Mesenchymal stem cell (in vitro differentiated cells and primary cell): ENCODE data around the gene PRR5.

ENCODE experiments used
- DNase-seq: peaks from one replicate; pipeline ENCODE4 v3.0.0-alpha.2; 2013
- H2AFZ ChIP-seq: one replicate; pipeline ENCODE4 v1.6.1; 2013; ENCODE audit warnings: low read depth, mild to moderate bottlenecking, control low read depth, inconsistent platforms, low read length, moderate library complexity
- H2AK5ac ChIP-seq: 2 replicates; pipeline ENCODE4 v1.6.1; 2013; ENCODE audit warnings: low read length, moderate library complexity, mild to moderate bottlenecking, inconsistent platforms; ENCODE audit not compliant: severe bottlenecking
- H2BK120ac ChIP-seq: one replicate; pipeline ENCODE4 v1.6.1; 2013; ENCODE audit warnings: low read depth, mild to moderate bottlenecking, inconsistent platforms, low read length, moderate library complexity
- H2BK12ac ChIP-seq, 2 experiments: one replicate each; pipeline ENCODE4 v1.6.1; 2013; ENCODE audit warnings: inconsistent platforms in 2 of 2, low read length in 2 of 2, mild to moderate bottlenecking in 2 of 2, moderate library complexity in 2 of 2, control low read depth in 1 of 2
- H2BK15ac ChIP-seq: one replicate; pipeline ENCODE4 v1.6.1; 2013; ENCODE audit warnings: mild to moderate bottlenecking, low read depth, inconsistent platforms; ENCODE audit not compliant: poor library complexity, severe bottlenecking
- H2BK5ac ChIP-seq: 2 replicates; pipeline ENCODE4 v1.6.1; 2013; ENCODE audit warnings: low read depth, mild to moderate bottlenecking, low read length, control low read depth, inconsistent platforms; ENCODE audit not compliant: poor library complexity, severe bottlenecking
- H3K14ac ChIP-seq, 2 experiments: one replicate each; pipeline ENCODE4 v1.6.1; 2013; ENCODE audit warnings: inconsistent platforms in 2 of 2, low read length in 2 of 2, control low read depth in 1 of 2, mild to moderate bottlenecking in 1 of 2, moderate library complexity in 1 of 2
- H3K18ac ChIP-seq, 2 experiments: one replicate each; pipeline ENCODE4 v1.6.1; 2013; ENCODE audit warnings: inconsistent platforms in 2 of 2, low read length in 2 of 2, control low read depth in 1 of 2, low read depth in 1 of 2, mild to moderate bottlenecking in 1 of 2
- H3K23ac ChIP-seq, 2 experiments: one replicate each; pipeline ENCODE4 v1.6.1; 2013; ENCODE audit warnings: inconsistent platforms in 2 of 2, low read length in 2 of 2, mild to moderate bottlenecking in 2 of 2, moderate library complexity in 2 of 2, control low read depth in 1 of 2
- H3K27ac ChIP-seq: 2 replicates; pipeline ENCODE4 v1.5.1; 2013; ENCODE audit warnings: mild to moderate bottlenecking, moderate library complexity, low read length, control low read depth, inconsistent platforms; ENCODE audit not compliant: poor library complexity, severe bottlenecking
- H3K27me3 ChIP-seq, 2 experiments: 2 replicates each; pipeline versions ENCODE4 v1.6.1 to v1.7.0; 2013; ENCODE audit warnings: low read length in 2 of 2, mild to moderate bottlenecking in 2 of 2, moderate library complexity in 2 of 2, control low read depth in 1 of 2, inconsistent platforms in 1 of 2; ENCODE audit not compliant: control insufficient read depth in 1 of 2, insufficient read depth in 1 of 2
- H3K36me3 ChIP-seq, 2 experiments: 2 replicates each; pipeline versions ENCODE4 v1.6.1 to v1.7.0; 2013; ENCODE audit warnings: low read length in 2 of 2, control low read depth in 1 of 2, inconsistent platforms in 1 of 2, low read depth in 1 of 2, mild to moderate bottlenecking in 1 of 2; ENCODE audit not compliant: insufficient read depth in 2 of 2, control insufficient read depth in 1 of 2
- H3K4ac ChIP-seq, 2 experiments: one replicate each; pipeline ENCODE4 v1.6.1; 2013; ENCODE audit warnings: inconsistent platforms in 2 of 2, low read length in 2 of 2, mild to moderate bottlenecking in 2 of 2, moderate library complexity in 2 of 2, control low read depth in 1 of 2, low read depth in 1 of 2
- H3K4me1 ChIP-seq: 2 replicates; pipeline ENCODE4 v1.6.1; 2013; ENCODE audit warnings: low read depth, low read length, control low read depth; ENCODE audit not compliant: control insufficient read depth, insufficient read depth
- H3K4me2 ChIP-seq: 2 replicates; pipeline ENCODE4 v1.6.1; 2013; ENCODE audit warnings: low read length, mild to moderate bottlenecking, inconsistent platforms; ENCODE audit not compliant: poor library complexity, severe bottlenecking
- H3K4me3 ChIP-seq, 2 experiments: 2 replicates each; pipeline versions ENCODE4 v1.5.1 to v1.7.0; 2013; ENCODE audit warnings: low read length in 2 of 2, mild to moderate bottlenecking in 2 of 2, control low read depth in 1 of 2, low read depth in 1 of 2; ENCODE audit not compliant: insufficient read depth in 1 of 2
- H3K79me1 ChIP-seq: replicated peaks from 2 replicates; pipeline ENCODE4 v1.6.1; 2013; ENCODE audit warnings: mild to moderate bottlenecking, control low read depth, low read length, inconsistent platforms; ENCODE audit not compliant: poor library complexity, severe bottlenecking
- H3K9ac ChIP-seq: 2 replicates; pipeline ENCODE4 v1.7.0; 2013; ENCODE audit warnings: mild to moderate bottlenecking, low read length, moderate library complexity
- H3K9me3 ChIP-seq: 2 replicates; pipeline ENCODE4 v1.7.0; 2013; ENCODE audit warnings: mild to moderate bottlenecking, low read length; ENCODE audit not compliant: control insufficient read depth
- H4K8ac ChIP-seq: one replicate; pipeline ENCODE4 v1.6.1; 2013; ENCODE audit warnings: inconsistent platforms, mild to moderate bottlenecking, low read length, moderate library complexity
- H4K91ac ChIP-seq: one replicate; pipeline ENCODE4 v1.6.1; 2013; ENCODE audit warnings: mild to moderate bottlenecking, low read length, inconsistent platforms
- WGBS: methylation state at CpG from one replicate; pipeline ENCODE4 v1.1.7; 2013; ENCODE audit warnings: mixed read lengths; 5-methylcytosine and 5-hydroxymethylcytosine counted together

Gene PRR5

GRCh38 chr22:44733426-44734106, 31.6 kb downstream of the PRR5 start:
- no peaks in the 10 kb centered on the region for H3K9me3 ChIP-seq
- H4K91ac ChIP-seq, result no peak overlapping the region
- no peak overlapping the region for H2AK5ac ChIP-seq
- H2BK12ac ChIP-seq, result no peak overlapping the region
- no peak overlapping the region for H3K27ac ChIP-seq
- no peak overlapping the region for H4K8ac ChIP-seq
- 91% methylated on average over 13 of the region's 14 CpGs for WGBS
- peaks cover 5 to 45% of the 10 kb centered on the region in 2 experiments for H3K36me3 ChIP-seq
- H2BK5ac ChIP-seq, result no peak overlapping the region
- DNase-seq, result no peak
- no peak overlapping the region for H3K23ac ChIP-seq
- H2BK120ac ChIP-seq, result no peak overlapping the region
- H3K14ac ChIP-seq, result no peak overlapping the region
- no peak overlapping the region for H3K4me2 ChIP-seq
- peaks cover 17% of the 10 kb centered on the region for H3K4me1 ChIP-seq
- H3K4me3 ChIP-seq, result no peak overlapping the region
- H3K4ac ChIP-seq, result no peak overlapping the region
- H2AFZ ChIP-seq, result no peak overlapping the region
- no peak overlapping the region for H3K9ac ChIP-seq
- no peak overlapping the region for H2BK15ac ChIP-seq
- peaks cover 9 to 20% of the 10 kb centered on the region in 2 experiments for H3K27me3 ChIP-seq
- no peak overlapping the region for H3K18ac ChIP-seq
- H3K79me1 ChIP-seq, result peaks cover 3% of the 10 kb centered on the region

- Histone ChIP-seq H3K79me1 (peaks cover 3% of the 10 kb centered on the region), H2BK15ac (no peak overlapping the region), H3K23ac (no peak overlapping the region), H3K4me2 (no peak overlapping the region), H3K4ac (no peak overlapping the region), H2BK5ac (no peak overlapping the region), H2AFZ (no peak overlapping the region), H2AK5ac (no peak overlapping the region), H3K14ac (no peak overlapping the region), H3K27me3 (peaks cover 9 to 27% of the 10 kb centered on the region in 2 experiments), H3K27ac (no peak overlapping the region), H4K8ac (no peak overlapping the region), H3K9ac (no peak overlapping the region), H4K91ac (no peak overlapping the region), H3K4me1 (peaks cover 22% of the 10 kb centered on the region), H3K4me3 (no peak overlapping the region), H3K9me3 (no peaks in the 10 kb centered on the region), H3K18ac (no peak overlapping the region), H3K36me3 (peaks cover 5 to 38% of the 10 kb centered on the region in 2 experiments), H2BK120ac (no peak overlapping the region), H2BK12ac (no peak overlapping the region)
- DNase-seq, result no peak
- 72% methylated on average over 8 of the region's 8 CpGs for WGBS
Measured at GRCh38 chr22:44734278-44734677, 32.3 kb downstream of the PRR5 start.

- 81% methylated on average over 21 of the region's 23 CpGs for WGBS
- Histone ChIP-seq H4K8ac (no peak overlapping the region), H3K79me1 (peaks cover 3% of the 10 kb centered on the region), H3K4me1 (peaks cover 29% of the 10 kb centered on the region), H3K27ac (no peak overlapping the region), H4K91ac (no peak overlapping the region), H2BK12ac (no peak overlapping the region), H3K4me2 (no peak overlapping the region), H2BK120ac (no peak overlapping the region), H2BK15ac (no peak overlapping the region), H3K23ac (no peak overlapping the region), H3K14ac (no peak overlapping the region), H3K18ac (no peak overlapping the region), H3K4me3 (no peak overlapping the region), H2BK5ac (no peak overlapping the region), H2AK5ac (no peak overlapping the region), H3K9ac (no peak overlapping the region), H3K9me3 (no peaks in the 10 kb centered on the region), H3K27me3 (peaks cover 9 to 32% of the 10 kb centered on the region in 2 experiments), H3K36me3 (peaks cover 5 to 31% of the 10 kb centered on the region in 2 experiments), H3K4ac (no peak overlapping the region), H2AFZ (no peak overlapping the region)
- DNase-seq, result no peak
Measured at GRCh38 chr22:44734801-44735517, 33.0 kb downstream of the PRR5 start.
